ENCODE results near the gene TULP3.

Gene TULP3

DNA sequence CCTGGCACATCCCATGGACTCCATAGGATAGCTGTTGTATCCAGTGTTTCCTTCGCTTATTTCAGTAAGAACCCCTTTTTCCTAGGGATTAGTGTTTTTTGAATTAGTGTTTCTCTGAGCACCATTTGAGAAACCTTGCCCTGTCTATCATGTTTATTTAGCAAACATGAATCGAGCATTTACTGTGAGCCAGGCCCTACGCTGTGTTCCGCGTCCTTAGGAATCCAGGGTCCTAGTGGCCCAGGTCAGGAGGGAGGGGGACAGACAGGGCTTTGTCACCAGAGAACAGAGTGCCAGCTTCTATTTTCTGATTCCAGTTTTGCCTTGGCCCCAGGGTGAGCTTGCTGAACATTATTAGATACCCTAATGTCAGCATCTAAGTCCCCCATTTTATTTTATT, 71.0 kb downstream of the TULP3 start:
- no peak for DNase-seq (ENCODE audit: low read depth)
- H3K4me3 ChIP-seq (ENCODE audit: control insufficient read depth, low read depth, low read length): no peak overlapping the region
- TF ChIP-seq, protein P1, sequence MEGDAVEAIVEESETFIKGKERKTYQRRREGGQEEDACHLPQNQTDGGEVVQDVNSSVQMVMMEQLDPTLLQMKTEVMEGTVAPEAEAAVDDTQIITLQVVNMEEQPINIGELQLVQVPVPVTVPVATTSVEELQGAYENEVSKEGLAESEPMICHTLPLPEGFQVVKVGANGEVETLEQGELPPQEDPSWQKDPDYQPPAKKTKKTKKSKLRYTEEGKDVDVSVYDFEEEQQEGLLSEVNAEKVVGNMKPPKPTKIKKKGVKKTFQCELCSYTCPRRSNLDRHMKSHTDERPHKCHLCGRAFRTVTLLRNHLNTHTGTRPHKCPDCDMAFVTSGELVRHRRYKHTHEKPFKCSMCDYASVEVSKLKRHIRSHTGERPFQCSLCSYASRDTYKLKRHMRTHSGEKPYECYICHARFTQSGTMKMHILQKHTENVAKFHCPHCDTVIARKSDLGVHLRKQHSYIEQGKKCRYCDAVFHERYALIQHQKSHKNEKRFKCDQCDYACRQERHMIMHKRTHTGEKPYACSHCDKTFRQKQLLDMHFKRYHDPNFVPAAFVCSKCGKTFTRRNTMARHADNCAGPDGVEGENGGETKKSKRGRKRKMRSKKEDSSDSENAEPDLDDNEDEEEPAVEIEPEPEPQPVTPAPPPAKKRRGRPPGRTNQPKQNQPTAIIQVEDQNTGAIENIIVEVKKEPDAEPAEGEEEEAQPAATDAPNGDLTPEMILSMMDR (conservative IDR thresholded peaks at IDR 0.05; ENCODE audit: control insufficient read depth, insufficient read depth, low read depth, low read length): no peak

DNA sequence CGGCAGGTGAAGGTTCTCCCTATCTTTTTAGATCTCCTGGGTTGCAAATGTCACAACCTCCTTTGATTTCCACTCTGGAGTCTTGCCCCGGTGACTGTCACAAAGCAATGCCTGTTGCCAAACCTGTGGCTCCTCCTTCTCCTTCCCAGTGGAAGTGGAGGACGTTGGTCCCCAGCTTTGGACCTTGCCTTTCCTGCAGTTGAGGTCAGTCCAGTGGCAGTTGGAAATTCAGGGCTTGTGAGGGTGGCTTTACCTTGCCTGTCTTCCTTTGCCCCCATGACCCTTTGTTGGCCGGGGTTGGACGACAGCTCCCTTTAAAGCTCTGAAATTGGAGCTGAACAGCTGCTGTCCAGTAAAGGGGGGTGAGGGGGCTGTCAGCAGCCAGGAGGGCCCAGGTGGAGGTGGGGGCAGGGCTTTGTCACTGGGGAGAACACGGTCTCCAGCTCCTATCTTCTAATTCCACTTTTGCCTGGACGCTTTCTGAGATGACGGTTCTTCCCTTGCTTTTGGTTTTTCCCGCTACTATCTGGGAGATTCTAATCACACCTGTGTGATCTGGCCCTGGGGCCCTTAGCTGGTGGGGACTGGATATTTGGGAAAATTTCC, 72.6 kb downstream of the TULP3 start:
- no peak for DNase-seq (ENCODE audit: low read depth)
- H3K4me3 ChIP-seq (ENCODE audit: control insufficient read depth, low read depth, low read length): no peak overlapping the region
- TF ChIP-seq, protein P1 (conservative IDR thresholded peaks at IDR 0.05; ENCODE audit: control insufficient read depth, insufficient read depth, low read depth, low read length): no peak

DNA sequence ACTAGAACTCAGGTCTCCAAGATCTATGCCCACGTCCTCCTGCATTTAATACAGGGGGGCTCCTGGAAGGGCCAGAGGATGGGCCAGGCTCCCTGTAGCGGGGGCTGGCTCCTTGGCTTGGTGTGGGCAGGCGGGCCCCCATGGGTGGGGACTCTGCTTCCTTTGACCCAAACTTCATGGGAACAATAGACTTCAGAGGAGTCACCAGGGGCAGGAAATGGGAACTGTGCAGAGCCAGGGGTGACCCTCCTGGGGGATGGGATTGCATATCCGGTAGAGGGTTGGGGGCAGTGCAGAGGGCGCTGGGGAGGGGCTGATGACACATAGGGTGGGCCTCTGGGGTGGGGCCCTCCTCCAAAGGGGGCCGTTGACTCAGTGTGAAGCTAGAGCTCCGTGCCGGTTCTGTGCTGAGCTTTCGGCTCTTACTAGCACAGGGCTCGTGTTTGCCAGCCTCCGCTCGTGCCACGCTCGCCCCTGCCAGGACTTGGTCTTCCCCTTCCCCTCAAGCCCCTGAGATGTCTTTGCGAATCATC, 73.1 kb downstream of the TULP3 start:
- TF ChIP-seq, protein P1 (conservative IDR thresholded peaks at IDR 0.05; ENCODE audit: control insufficient read depth, insufficient read depth, low read depth, low read length): no peak
- H3K4me3 ChIP-seq (ENCODE audit: control insufficient read depth, low read depth, low read length): no peak overlapping the region
- DNase-seq (ENCODE audit: low read depth): peak; percentile 32

DNA sequence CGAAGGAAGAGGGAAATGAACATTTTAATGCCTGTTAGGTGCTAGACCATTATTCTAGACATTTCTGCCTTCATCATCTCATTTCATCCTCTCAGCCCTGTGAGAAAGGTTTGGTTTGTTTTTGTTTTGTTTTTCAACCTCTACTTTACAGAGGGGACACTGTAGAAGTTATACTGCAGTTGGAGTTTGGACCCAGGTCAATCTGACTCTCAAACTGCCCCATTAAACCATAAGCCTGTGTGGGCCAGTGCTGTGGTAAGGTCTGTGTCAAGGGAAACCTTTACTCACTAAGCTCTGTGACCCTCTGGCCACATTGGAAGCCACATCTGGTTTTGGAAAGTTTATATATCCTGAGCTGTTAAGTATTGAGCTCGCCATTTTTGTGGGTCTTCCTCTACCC, 77.0 kb downstream of the TULP3 start:
- TF ChIP-seq, protein P1 (conservative IDR thresholded peaks at IDR 0.05; ENCODE audit: control insufficient read depth, insufficient read depth, low read depth, low read length): no peak
- no peak for DNase-seq (ENCODE audit: low read depth)
- H3K4me3 ChIP-seq (ENCODE audit: control insufficient read depth, low read depth, low read length): no peak overlapping the region

DNA sequence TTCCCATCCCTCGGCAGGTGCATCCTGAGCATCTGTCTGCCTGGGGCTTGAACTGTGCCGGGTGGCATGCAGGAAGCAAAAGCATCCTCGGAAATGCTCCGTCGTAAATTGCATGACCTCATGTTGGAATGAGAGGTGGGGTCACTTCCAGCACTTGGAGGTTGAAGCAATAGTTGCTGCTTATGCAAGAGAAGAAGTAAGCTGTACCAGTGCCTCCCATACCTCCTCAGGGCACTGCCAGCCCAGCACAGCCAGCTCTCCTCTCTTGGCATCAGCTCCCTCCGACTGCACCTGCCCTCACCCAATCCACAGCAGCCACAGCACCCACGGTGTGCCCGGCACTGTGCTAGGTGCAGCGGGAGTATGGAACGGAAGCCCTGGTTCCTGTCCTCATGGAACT, 80.1 kb downstream of the TULP3 start:
- no peak overlapping the region for H3K4me3 ChIP-seq (ENCODE audit: control insufficient read depth, low read depth, low read length)
- DNase-seq (ENCODE audit: low read depth): peak; percentile 17
- TF ChIP-seq, protein P1 (conservative IDR thresholded peaks at IDR 0.05; ENCODE audit: control insufficient read depth, insufficient read depth, low read depth, low read length): no peak

DNA sequence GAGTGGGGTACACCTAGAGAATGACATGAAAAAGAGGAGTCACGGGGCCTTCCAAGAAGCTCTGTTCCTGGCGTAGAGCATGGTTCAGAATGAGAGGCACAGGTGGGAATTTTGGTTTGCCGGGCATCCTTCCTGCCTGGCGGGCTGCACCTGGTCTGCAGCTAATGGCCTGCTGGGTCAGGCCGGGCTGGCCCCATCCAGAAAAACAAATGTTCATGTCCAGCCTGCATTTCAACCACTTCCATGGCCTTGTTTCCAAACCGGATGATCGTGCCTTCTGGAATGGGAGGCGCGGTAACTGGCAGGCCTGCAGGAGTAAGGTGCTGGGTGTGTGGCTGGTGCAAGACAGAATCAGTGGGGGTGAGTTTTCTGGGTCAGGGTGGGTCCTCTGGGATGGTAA, 82.9 kb downstream of the TULP3 start:
- DNase-seq (ENCODE audit: low read depth): no peak
- no peak overlapping the region for H3K4me3 ChIP-seq (ENCODE audit: control insufficient read depth, low read depth, low read length)
- TF ChIP-seq, protein P1 (conservative IDR thresholded peaks at IDR 0.05; ENCODE audit: control insufficient read depth, insufficient read depth, low read depth, low read length): no peak
